Measurements from ENCODE around the gene NPAS3.

The NPAS3 gene

DNA sequence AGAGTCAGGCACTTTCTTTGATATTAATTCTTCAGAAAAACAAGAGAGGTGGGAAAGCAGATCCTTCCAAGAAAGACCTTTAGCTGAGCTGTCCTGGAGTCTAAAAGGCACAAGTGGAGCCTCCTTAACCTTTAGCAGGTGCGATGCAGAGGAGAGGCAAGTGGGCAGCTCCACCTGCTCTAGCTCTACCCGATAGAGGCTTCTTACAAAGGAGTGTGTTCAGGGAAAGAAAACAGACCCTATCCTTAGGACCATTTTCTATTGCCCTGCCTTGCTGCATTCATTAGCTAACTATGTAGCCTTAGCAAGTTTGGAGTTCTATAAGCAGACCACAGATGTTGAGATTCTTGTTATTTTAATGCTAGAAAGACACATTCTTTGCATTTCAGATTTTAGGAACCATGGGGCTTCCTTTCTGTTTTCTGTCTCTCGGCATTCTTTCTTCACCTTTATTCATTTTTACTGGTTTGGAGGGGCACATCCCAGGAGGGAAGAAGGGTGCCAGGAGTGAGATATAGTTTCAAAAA lies 797.7 kb downstream of the NPAS3 start:
- no peak for DNase-seq

DNA sequence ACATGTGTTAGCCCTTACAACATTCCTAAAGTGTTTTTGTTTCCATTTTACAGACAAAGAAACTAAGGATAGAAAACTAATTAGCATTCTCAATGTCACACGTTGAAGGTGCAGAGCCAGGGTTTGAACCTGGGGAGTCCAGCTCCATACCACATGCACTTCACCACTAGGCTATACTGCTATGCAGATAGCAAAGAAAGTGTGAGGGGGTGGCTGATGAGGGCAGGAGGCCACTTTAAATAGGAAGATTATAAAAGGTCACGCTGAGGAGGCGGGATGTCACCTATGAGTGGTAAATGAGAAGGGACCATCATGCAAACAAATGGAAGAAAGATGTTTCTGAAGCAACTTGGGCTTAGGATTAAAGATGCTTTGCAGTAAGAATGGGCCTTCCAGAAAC lies 798.3 kb downstream of the NPAS3 start:
- no peak for DNase-seq

DNA sequence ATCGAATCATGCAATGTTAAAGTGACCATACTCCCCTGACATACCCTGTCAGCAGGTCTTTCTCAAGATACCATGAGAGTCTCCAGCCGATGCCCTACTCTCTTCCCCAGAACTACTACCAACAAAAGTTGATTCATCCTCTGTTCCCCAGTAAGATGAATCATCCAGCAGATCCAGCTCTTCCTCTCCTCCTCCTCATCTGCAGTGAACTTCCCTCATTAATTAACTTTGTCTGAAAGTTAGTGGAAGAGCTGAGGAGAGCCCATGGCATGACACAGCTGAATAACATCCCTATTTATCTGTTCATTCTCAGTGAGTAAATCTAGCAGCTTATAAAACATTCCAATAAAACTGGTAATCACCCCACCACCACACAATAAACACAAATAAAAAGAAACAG lies 798.8 kb downstream of the NPAS3 start:
- no peak for DNase-seq

DNA sequence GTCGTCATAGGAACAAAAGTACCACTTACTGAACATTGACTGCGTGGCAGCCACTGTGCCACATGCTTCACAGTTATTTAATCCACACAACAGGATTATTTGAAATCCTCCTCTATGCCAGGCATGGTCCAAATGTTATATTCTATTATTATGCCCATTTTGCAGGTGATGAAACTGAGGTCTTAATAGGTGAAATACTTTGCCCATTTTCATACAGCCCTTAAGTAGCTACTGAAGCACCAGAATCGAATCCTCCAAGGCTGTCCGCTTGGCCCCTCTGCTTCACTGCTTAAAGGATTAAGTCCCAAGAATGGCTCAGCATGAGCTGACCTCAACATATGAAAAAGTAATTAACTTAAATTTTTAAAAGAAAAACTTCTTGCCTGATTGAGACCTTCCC lies 799.4 kb downstream of the NPAS3 start:
- no peak for DNase-seq

DNA sequence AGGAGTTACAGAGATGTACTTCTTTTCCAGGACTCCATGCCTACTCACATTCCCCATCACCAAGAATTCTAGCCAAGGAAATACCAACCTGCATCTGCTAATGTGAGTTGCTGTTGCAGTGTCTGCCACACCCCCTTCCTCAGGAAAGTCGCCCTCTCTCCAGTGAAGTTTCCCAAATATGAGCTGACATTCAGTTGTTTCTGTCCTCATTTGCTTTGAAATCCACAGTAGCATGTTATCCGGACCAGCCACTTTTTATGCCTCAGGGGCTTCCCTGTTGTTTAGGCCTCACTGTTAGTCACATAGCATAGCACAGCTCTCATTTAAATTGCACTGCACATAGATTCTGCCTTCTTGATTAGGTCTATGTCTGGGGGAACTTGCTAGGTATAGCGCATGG lies 799.8 kb downstream of the NPAS3 start:
- no peak for DNase-seq

DNA sequence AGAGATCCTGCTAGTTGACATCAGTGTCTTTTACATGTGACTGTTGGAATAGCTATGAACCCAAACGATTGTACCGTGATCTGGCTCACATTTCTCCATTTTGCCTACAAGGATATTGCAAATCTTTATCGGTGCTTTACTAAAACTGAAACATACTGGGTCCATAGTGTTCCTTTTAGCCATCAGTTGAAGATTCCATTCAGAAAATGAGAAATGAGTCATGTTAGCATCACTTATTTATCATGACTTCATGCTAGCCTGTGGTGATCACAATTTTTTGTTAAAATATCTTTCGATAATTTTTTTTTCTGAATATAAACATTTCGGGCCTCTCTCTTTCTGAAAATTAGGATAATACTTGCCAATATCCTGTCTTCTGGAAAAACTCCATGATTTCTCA lies 801.9 kb downstream of the NPAS3 start:
- no peak for DNase-seq

DNA sequence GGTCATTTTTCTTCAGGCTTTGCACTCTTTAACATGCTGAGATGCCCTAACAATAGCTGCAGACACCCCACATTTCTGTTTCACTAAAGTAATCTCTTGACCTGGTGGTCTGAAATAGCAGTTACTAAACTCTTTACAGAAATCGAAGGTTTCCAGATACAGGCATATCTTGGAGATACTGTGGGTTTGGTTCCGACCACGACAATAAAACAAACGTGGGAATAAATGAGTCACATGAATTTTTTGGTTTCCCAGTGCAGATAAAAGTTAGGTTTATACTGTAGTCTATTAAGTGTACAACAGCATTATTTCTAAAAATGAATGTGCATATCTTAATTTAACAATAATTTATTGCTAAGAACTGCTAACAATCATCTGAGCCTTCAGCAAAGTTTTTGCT lies 803.5 kb downstream of the NPAS3 start:
- no peak for DNase-seq

DNA sequence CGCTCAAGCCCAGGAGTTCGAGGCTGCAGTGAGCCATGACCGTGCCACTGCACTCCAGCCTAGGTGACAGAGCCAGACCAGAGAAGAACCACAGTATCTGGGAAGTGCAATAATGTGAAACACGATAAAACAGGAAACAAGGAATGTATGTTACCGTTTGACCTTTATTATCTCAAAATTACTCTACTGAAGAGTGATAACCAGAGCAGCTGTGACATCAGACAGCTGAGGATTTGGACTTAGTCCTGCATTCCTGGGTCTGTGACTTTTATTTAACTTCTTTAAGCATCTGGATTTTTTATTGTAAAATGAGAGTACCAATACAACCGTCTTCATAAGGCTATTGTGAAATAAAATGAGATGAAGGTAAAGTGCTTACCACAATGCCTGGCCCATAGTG lies 806.5 kb downstream of the NPAS3 start:
- no peak for DNase-seq

DNA sequence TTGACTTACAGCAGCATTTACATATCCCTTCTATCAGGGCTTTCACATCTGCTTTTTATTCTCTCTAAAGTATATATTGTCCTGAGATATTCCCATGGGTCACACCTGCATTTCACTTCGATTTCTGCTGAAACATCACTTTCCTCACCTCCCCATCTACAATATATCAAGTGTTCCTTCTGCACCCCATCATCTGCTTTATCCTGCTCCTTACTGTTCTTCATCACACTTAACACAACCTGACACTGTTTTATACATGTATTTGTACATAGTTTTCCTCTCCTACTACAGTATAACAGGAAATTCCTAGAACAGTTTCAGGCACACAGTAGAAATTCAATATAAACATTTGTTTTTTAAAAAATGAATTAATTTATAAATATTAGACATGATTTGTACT lies 809.1 kb downstream of the NPAS3 start:
- no peak for DNase-seq

DNA sequence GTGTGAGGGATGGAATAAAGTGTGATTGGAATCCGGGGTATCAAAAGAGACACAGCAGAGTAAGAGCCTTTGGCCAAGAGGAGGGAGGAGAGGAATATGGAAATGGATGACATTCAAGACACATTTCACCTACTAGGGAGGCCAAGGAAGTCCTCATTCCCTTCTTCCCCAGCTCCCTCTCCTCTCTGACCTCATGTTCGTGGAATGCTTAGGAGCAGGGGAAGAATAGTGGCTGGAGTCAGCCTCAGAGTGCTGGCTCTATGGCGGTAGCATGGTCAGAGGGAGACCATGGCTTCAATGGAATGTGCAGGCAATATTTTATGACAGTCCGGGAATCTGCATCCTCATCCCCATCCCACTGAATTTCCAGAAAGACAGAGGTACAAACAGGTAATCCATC lies 815.6 kb downstream of the NPAS3 start:
- no peak for DNase-seq

DNA sequence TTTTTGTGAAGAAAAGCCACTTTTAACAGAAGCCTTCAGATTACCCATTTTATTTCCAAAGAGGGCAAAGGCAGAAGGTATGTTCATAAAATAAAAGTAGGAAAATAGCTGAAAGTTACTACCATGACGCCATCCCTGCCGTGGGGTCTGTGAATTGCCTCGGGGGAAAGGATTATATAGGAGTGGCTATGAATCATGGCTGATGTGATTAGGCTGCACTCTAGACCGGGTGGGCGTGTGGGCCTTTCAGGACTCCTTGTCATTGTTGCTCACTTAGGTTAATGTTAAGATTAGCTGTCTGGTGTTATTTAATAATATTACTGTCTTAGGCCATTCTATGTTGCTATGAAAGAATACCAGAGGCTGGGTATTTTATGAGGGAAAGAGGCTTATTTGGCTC lies 816.7 kb downstream of the NPAS3 start:
- no peak for DNase-seq

DNA sequence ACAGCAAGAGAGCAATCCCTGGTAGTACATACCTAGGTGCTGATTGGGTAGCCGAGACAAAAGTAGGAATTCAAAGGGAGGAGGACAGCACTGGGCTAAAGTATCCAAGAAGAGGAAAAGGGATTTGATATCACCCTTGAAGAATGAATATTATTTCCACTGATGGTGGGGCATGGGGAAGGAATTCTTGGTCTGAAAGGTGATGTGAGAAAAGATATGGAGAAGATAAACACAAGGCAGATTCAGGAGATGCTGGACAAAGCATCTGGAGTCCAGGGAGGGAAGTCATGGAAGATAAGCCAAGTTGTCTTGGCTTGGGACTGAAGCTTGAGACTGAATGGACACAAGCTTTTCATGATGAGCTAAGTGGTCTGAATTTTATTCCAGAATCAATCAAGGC lies 818.2 kb downstream of the NPAS3 start:
- no peak for DNase-seq

DNA sequence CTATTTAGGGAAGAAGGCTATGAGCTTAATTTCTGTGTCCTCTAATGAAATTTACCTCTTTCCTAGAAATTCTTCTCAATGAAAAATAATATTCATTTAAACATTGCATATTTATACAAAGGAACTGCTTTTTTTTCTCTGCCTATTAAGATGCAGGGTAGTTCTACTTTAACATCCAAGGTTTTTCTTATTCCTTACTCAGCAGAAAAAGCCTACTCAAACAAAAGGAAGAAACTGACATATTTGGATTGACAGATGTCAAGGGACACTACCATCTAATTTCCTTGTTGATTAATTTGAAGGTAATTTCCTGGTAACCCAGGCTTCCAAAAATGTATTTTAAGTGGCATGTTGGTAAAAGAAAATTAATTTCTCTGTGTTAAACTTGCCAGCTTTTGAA lies 819.9 kb downstream of the NPAS3 start:
- DNase-seq, result no peak

DNA sequence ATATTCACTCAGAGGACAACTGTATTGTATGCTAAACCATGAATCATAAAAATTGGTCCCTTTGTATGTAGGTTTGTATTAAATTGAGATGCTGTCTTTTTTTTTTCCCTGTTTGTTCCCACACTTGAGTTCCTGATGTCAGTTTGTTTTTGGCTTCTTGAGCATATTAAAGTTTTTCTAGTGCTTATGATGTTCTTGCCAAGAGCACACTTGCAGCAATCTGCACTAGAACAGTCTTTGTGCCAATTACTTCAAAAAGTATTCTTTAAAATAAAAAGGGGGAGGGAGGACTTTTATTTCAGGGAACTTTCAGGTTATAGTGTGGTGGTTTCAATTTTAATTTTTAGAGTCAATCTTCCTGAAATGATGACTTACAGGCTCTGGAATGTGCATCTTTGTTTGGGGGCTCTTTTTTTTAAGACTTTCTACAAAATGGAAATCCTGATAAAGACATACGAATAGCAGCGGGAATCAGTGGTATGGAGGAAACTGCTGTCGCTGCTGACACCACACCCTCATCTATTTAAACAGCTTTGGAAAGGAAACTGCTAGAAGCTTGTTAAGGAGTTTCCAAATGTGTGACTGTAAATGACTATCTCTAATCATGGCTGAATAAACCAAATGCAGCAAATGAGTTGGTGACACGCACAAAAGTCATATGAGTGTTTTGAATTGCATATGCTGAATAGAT lies 823.6 kb downstream of the NPAS3 start:
- no peak for DNase-seq

DNA sequence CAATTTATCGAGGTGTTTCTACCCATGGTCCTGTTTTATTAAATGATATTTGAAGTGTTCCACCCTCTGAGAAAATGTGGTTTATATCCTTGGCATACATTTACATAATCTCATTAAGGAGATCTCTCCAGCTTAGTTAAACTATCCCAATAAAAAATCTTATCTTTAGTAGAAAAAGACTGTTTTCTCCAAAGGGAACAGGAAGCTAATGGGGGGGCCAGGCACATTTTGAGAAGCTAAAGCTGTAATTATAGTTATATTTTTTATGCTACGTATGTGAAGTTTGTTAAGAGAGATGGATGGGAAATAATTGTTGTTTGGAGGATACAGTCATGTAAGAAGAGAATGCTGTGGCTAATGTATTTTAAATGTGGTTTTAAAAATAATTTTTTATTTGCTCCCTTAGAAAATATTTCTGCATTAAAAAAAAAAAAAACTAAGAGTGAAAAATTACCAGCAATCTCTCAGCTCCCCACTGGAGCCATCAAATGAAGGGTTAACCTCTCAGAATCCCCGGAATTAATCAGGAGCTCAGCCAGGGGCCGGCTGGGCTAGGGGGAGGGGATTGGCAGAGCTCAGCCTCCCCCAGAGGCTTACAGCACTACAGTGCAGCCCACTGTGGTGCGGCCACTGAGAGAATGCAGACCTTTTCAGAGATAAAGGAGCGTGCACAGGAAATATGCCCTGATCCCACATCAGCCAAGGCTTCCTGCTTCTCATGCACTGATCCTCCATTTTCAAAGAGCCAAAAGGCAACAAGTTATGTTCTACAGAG lies 826.4 kb downstream of the NPAS3 start:
- DNase-seq, result peak; percentile 62

DNA sequence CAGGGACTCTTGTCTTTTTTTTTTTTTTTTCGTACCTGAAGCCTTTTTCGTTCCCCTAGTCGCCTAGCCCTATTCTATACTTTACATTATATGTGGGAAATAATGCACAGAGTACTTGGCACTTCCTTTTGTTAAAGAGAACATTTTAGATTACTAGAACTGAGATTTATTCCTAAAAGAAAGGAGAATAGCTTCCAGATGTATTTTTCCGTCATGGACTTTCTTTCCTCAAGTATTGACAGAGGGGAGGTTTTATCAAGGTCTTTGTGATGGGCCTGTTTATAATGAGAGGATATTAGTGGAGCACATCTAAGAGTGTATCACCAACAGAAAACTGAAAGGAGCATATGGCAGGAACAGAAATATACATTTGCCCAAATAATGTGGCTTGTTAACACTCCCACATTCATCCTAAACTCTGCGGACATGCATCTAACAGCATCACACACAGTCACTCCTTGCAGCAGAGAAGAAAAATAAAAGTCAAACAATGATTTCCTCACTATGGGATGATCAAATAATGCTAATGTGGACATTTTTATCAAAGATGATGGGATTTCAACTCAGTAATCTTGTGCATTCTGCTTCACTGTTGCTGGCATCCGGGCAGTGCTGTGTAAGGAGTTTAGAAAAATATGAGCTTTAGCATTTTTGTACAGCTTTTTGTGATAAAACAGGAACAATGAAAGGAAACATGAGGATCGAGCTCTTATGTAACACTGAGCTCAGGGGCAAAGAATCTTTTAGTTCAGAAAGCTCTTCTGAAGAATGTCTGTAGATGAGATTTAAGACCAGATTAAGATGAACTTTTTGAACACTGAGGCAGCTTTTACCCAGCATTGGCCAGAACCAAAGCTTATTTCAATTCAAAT lies 829.1 kb downstream of the NPAS3 start:
- no peak for DNase-seq

DNA sequence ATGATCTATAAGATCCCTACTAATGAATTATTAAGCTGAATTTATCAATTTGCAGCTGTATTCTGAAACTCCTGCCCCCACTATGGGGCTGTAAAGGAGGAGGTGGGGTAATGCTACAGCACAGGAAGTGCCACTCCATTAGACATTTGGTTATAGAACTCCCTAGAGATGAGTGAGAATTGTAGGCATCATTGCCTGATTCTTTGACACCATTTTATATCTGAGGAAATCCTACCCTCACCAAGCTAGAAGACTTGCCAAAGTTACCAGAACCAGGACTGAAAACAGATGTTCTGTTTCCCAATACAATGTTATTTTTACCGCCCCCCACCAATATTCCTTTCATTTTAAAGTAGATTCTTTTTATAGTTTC lies 829.8 kb downstream of the NPAS3 start:
- DNase-seq, result no peak

DNA sequence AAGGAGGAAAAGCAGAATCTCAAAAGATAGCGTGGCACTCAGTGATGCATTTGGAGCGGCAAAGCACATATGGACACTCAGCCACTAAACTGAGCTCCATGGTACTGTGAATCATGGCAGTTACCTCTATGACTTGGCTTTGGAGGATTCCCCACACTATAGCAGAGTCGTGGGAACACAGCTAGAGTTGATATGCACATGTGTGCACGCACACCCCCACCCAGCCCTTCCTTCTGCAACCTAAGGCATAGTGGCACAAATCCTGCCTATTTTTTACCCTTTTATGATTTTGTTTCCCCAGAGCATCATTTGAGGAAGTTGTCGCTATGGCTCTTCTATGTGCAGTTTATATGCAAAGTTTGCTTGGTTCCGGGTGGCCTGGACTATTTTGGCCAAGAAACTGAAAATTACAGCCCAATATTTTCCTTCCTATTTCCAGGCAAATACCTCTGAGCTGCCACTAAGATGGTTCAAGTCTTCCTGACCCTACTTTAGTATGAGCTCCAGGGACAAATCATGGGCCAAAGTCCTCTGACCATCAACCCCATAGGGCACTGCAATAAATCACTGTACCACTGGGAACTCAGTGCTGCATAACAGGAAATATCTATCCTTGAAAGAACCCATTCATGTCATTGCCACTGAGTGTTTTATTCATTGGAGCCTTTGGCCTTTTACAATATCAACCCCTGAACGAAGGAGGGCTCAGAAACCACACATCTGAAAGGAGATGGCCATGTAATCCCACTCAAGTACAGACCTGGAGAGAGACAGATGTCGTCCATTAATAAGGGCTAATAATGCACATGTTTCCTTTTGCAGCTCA lies 834.7 kb downstream of the NPAS3 start:
- DNase-seq, result no peak

DNA sequence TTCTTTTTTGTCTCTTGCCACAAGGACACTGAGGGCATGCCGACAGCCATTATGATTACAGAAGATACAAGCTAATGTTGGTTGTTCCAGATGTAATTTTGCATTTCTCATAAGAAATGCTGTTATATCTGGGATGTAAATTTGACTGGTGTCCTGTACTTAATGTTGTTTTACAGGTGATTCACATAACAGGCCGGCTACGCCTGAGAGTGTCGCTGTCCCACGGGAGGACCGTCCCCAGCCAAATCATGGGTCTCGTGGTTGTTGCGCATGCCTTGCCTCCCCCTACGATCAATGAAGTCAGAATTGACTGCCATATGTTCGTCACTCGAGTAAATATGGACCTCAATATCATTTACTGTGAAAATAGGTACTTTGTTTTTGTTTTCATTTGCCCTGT lies 835.5 kb downstream of the NPAS3 start:
- DNase-seq, result no peak

DNA sequence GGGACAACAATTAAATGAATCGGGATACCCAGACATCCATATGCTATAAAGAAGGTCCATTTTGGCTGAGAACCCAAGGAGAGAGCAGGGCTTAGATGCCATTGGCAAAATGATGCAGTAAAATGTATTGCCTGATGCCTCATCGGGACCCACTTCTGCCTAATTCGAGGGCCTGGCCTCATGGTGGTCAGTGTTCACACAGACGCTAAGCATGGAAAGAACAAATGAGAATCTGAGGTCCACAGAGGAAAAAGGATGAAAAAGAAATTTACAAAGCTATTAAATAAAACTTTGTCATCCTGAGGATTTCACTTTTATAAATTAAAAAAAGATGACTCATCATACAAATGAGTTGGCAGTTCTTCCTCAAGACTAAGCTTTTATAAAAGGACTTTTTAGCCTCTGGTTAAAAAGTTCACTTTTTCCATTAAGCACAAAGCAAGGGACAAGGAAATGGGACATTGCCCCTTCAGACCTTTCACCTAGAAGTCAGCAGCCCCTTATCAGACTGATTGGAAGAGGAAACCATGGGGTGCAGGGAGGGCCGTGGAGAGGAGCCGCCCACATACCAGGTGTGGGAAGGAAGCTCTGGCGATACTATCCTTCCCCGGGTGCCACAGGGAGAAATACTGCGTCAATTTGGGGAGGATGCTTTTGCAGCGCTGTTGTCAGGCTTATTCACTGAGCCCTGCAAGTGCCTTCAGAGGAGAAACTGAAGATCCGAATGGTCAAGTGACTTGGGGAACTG lies 836.2 kb downstream of the NPAS3 start:
- DNase-seq, result no peak

DNA sequence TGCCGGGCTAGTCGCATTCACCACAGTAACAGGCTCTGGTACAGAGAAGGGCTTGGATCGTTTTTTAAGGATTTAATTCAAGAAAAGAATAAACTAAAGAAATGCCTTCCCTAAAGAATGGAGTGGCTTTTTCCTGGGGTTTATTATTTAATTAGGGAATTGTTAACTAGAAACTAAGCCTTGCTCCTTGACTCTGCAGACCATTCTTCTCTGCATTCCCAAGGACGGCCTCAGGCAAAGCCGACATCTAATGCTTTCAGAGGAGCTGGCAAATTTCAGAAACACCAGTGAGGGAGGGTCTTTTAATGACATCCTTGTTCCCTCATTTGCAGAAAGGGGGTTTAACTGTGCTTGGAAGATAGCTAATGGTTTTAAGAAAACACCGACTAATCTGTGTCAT lies 838.2 kb downstream of the NPAS3 start:
- DNase-seq, result no peak

DNA sequence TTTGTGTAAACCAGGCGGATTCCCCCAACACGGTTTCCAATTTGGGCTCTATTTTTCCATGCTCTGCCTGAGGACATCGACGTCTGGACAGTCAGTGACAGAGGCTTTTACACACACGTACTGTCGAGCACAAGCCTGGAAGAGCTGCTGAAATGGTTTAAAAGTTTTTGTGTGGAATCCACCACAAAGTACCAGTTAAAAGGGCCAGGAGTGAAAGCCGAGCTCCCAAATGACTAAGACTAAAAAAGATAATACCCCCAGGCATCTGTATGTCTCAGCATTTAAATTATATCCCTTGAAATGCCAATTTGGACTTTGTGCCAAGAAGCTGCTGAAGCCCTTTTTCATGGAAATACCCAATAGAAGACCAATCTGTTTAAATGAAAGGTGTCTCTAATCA lies 839.0 kb downstream of the NPAS3 start:
- DNase-seq, result no peak
